HG03196 (cell line): ENCODE results near the gene RAMACL.

Source experiments
- ATAC-seq: cut with Tn5 transposase; IDR thresholded peaks from one replicate; pipeline ENCODE4 v1.9.1; 2021; ENCODE audit not compliant: unreplicated experiment

RAMACL gene

GRCh38 chr6:166580076-166581050 lies 6.1 kb downstream of the RAMACL start:
- ATAC-seq = no peak

DNA sequence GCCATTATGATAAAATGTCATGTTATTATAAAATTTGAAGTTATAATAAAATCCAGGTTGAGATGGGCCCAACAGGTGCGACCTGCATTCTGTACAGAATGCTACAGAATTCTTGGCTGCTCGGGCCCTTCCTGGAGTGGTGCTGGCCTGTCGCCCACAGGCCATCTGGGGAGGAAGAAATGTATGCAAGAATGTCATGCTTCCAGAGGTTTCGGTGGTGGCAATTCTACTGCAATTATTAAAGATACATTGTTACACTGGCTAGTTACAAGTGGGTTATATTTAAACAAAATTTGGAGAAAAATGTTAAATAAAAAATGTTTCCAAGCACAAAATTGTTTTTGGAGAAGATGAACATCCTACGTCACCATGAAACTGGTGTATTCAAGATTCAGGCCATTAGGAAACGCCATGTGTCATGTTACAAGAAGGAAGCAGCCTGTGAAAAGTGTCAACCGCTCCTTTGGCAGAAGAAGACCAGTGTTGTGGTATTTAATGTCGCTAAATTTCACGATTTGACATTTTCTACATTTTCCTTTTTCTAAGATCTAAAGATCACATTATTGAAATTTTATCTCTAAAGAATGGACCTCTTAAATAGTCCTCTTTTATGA lies 7.1 kb downstream of the RAMACL start:
- no peak for ATAC-seq

DNA sequence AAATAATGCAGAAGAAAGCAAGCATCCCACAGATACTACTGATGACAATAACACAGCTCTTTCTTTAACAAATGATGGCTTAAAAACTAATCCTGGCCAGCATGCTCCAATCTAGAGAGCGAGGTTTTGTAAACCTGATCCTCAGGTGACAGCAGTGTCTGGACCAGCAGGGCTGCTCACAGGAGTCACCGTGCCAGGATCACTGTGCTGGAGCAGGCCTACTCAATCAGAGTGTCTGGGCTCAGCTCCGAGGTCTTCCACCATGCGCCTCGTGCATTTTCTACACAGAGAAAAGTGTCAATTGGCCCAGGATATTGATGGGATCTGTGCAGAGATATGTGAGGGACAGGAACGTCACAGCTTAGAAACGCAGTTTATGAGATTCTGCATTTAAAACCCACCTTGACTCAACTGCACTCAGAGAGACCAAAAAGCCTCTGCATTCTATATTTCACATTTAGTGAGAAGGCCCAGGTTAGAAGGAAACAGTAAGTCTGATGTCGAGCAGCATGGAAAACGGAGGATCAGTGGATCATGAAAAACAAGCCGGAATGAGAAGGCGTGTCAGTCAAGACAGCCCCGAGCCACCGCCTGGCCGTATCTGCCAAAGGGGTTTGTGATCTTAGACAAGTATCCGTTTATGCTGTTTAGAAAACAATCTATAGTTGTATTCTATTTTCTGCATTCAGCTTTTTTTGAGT lies 7.8 kb downstream of the RAMACL start:
- no peak for ATAC-seq

- ATAC-seq = no peak
These were observed 11.3 kb downstream of the RAMACL start for GRCh38 chr6:166575205-166575604.

GRCh38 chr6:166573511-166574216 lies 12.8 kb downstream of the RAMACL start:
- no peak for ATAC-seq

DNA sequence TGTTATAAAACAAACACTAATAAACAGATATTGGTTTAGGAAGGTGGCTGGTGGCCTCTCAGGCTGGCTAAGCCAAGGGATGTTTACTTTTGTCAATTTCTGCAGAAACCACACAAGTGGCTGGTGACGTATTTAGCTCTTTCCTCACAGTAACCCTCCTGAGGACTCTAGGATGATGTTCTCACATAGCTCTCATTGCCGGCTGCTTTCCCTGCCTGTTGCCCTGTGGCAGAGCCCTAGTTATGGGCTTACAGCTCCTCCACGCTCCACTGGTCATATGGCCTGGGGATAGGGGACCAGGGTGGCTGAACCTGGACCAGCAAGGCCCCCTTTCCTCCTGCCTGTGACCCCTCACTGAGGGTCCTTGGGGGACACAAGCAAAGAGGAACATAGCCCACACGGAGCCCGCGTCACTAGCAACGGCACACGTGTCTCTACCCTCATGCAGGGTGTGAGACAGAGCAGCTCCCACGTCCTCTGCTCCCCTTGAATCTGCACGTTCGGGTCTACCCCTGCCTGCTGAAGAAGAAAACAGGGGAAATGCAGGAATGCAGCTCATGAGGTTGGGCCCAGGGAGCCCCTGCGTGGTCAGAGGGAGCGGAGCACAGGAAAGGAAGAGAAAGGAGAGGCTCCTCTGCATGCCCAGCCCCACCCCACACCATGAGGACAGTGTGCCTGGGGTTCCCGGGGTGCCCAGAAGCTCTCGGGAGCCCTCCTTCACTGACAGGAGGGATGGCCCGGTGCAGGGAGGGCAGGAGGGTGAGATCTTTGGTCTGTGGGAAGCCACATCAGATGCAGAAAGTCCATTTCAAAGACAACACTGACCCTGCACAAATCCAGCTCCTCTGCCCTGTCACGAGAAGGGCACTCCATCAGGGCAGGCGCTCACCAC lies 13.9 kb downstream of the RAMACL start:
- ATAC-seq = no peak

DNA sequence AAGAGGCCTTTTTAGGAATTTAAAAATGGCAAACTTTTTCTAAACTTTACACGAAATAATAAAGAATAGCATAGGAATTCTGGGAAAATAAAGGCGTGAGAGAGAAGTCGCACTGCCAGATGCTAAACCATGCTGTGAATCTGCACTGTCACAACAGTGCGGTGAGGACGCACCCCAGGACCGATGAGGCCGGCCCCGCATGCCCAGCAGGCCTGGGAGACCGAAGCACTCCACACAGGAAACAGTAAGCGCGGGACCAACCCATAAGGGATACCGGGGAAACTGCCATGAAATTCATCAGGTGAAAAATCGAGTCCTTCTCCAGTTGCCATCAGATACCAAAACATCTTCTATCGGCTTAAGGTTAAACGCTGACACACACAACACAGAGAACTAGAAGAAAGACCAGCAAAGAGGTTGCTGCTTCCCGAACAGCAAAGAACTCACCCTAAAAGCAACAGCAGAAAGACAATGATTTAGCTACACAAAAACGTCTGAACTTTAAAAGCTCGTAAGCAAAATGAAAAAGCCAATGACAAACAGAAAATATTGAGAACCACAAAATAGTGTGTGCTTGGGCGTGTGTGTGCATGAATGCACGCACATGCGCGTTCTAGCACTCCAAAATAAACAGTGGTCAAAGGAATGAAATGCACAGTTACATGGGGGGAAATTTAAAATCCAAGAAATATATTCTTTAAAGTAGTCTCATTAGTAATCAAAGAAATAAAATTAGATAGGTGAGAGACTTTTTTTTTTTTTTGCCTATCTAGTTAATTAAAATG lies 15.4 kb downstream of the RAMACL start:
- ATAC-seq = no peak

DNA sequence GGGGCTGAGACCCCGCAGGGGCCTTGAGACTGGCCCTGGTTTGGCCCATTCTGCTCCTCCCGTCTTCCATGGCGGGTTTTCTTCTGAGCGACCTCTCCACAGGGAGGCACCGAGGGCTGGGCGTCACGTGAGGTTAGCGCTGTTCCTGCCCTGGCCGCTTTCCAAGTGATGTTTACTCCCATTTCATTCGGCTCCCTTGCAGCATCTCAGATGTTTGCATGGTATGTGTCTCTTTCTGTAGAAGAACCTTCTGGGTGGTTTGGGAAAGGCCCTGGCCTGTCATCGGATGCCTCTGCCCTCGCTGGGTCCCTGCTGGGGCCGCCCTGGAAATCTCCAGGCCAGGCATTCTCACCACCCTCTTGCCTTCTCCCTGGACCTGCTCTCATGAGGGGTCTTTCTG lies 17.3 kb downstream of the RAMACL start:
- ATAC-seq = no peak

DNA sequence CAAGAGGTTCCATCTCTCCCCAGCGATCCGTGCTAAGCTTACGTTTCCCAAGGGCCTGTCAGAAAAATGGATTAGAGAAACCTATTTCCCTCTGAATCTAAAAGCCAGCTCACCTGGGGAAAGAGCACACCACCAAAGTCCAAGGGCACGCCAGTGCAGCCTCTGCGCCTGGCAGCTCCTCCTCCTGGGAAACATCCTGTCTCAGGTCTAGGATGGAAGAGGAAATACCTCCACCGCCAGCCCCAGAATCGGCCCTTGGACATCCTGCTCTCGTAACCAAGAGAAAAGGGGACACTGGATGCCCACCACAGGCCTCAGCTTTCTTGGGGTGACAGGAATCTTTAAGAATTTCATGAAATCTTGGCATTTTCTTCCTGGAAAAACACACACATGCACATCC lies 18.7 kb downstream of the RAMACL start:
- ATAC-seq = no peak

DNA sequence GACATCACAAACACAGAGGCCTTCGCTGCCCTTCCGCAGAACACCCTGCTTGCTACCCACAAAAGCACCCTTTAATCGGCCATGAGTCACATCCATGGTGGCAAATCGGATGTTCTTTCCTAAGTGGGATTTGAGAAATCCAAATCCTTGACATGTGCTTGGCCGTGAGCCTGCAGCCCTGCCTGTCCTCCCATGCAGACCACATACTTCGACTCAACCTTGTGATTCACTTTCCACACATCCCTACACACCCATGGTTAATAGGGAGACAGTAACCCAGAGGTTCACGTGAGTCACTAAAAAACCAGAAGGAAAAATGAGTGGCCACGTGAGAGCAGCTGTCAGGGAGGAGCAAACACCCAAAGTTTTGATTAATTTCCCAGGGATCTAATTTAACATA lies 19.4 kb downstream of the RAMACL start:
- no peak for ATAC-seq

DNA sequence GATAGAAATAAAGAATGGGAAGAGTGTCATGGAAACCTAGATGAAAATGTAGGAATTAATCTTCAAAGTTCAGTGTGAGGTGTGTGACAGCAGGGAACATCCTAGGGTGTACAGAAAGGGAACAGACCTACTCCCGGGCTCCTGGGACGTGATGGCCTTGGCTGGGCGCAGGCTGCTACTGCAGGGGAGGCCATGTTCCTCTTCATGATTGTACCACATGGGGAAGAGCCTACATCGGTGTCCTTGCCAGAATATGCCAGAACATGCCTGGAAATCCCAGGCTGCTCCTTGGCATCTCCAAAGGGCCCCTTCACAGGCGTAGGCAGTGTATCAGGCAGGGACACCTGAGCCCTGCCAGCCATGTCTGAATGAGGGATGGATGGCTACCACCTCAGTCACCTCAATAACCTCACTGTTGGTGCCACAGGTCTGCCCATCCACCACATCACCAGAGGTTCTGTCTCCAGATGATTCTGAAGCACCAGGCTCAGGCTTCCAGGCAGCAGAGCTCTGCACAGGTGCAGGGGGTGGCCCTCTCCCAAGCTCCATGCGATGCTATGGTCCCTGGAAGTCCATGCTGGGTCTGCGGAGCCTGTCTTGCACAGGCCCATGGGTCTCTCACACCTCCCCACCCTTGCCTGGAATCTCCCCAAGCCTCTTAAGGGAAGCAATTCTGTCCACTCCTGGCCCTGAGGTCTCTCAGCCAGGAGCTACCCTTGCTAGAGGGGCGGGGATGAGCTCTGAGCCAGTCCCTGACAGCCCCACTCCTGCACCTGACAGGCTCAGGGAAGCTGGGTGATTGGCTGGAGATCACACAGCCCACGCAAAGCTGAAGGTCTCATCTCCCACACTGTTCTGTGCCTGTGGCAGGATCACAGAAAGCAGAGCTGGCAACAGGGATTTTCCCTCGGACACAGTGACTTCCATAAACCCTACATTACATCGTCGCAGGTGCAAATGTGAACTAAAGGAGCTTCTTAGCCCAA lies 20.2 kb downstream of the RAMACL start:
- ATAC-seq = no peak

- ATAC-seq = no peak
These were observed 21.2 kb downstream of the RAMACL start for GRCh38 chr6:166565084-166565967.

DNA sequence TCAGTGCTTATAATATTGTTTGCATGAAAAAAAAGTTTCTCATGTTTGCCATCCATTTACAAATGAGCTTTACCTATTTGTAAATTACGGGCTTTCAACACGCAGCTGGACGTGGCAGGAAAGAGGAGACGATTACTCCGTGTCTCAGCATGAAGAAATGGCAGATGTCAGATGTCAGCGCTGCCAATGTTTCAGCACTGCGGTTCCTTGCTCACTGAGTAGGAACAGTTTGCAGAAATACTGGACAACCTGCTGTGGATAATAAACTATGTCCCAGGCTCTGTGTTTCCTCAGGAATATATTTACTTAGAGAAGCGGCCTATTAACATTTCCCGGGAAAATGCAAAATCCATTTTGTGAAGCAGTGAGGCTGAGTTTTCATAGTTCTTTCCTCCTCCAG lies 22.7 kb downstream of the RAMACL start:
- no peak for ATAC-seq

GRCh38 chr6:166563200-166563599 lies 23.3 kb downstream of the RAMACL start:
- no peak for ATAC-seq

DNA sequence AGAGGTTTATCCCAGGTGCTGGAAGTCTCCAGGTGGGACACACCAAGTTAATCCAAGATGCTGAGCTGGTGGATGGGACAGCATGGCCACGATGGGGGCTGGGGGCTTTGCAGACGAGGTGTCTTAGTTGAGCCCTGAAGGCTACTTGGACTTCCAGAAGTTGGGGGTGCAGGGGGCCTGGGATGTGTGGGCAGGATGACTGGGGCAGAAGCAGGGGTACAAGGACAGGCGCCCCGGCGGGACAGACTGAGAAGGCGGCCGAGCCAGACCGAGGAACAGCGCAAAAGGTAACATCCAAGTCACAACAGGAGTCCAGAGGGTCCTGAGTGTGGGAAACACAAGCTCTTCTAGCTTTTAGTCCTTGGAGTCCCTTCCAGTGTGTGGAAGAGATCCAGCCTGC lies 23.8 kb downstream of the RAMACL start:
- ATAC-seq = no peak

DNA sequence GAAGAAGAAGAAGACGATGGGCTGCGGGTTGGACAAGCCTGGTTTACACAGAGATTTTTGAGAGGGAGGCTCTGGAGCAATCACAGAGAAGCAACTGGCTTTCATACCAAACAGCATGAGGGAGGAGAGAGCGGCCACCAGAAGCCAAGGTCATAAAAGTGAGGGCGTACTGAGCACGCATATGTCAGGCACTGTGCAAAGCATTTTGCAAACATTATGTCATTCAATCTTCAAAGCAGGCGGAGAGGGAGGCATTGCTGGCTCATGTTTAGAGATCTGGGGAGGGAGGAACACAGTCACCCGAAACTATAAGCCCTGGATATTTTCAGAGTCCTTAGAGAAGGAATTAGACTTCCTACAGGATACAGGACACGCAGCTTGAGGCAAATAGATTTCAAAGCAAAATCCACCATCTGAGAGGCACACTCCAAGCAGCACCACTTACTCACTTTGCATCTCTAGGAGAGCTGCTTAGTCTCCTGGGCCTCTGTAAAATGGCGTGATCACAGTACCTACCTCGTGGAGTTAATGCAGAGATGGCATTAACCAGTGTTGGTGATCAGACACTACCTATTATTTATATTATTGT lies 24.6 kb downstream of the RAMACL start:
- ATAC-seq = no peak

GRCh38 chr6:166560222-166560621 lies 26.3 kb downstream of the RAMACL start:
- no peak for ATAC-seq
